ENCODE measurements around the gene YWHAH. TPM values are rescaled to one million over a fixed set of nuclear protein-coding genes. Genes with fewer than 3 reads are reported as not detected.
A peak's percentile ranks its signal among the peaks of the same experiment; 100 is the strongest.

YWHAH gene
- total and polyA plus RNA-seq, 4 donors: 50.1 to 151 (median 90.0) TPM

GRCh38 chr22:31901388-31902137 lies 42.8 kb upstream of the YWHAH start:
- Histone ChIP-seq H3K4me3 (no peak overlapping the region), H3K9ac (ENCODE audit: insufficient read depth in 1 of 2, low read length in 2 of 2) (no peak overlapping the region), H3K36me3 (ENCODE audit: control insufficient read depth in 4 of 4, insufficient read depth in 4 of 4, low read length in 4 of 4) (peaks cover 7 to 18% (median 12%) of the 10 kb centered on the region in 4 donors), H3K27me3 (ENCODE audit: control insufficient read depth in 3 of 3, insufficient read depth in 3 of 3, low read length in 2 of 3) (no peaks in the 10 kb centered on the region), H3K27ac (ENCODE audit: low read depth in 1 of 2, low read length in 1 of 2) (no peak overlapping the region), H3K9me3 (ENCODE audit: control insufficient read depth in 4 of 4, insufficient read depth in 3 of 4, low read length in 3 of 4) (no peaks in the 10 kb centered on the region), H3K4me1 (ENCODE audit: control insufficient read depth in 5 of 5, insufficient read depth in 5 of 5, low read length in 5 of 5) (peaks cover 0 to 6% (median 0%) of the 10 kb centered on the region in 5 donors)
- WGBS, 2 donors: 67 to 74% methylated on average over 6 of the region's 6 CpGs
- DNase-seq: peak in 2 of 3 donors; percentile 12 to 28
- no peak for TF ChIP-seq CTCF (IDR thresholded peaks at IDR 0.05; ENCODE audit: control extremely low read depth, extremely low read depth)
- no peak for ATAC-seq (ENCODE audit: insufficient read depth, low FRiP score)

GRCh38 chr22:31904651-31905050 lies 39.7 kb upstream of the YWHAH start:
- Histone ChIP-seq H3K27me3 (ENCODE audit: control insufficient read depth in 3 of 3, insufficient read depth in 3 of 3, low read length in 2 of 3) (no peaks in the 10 kb centered on the region), H3K4me1 (ENCODE audit: control insufficient read depth in 5 of 5, insufficient read depth in 5 of 5, low read length in 5 of 5) (peaks cover 0 to 6% (median 0%) of the 10 kb centered on the region in 5 donors), H3K9me3 (ENCODE audit: control insufficient read depth in 4 of 4, insufficient read depth in 3 of 4, low read length in 3 of 4) (no peaks in the 10 kb centered on the region), H3K36me3 (ENCODE audit: control insufficient read depth in 4 of 4, insufficient read depth in 4 of 4, low read length in 4 of 4) (peaks cover 3 to 16% (median 8%) of the 10 kb centered on the region in 4 donors), H3K9ac (ENCODE audit: insufficient read depth in 1 of 2, low read length in 2 of 2) (no peak overlapping the region), H3K4me3 (no peak overlapping the region), H3K27ac (ENCODE audit: low read depth in 1 of 2, low read length in 1 of 2) (no peak overlapping the region)
- no peak for ATAC-seq (ENCODE audit: insufficient read depth, low FRiP score)
- TF ChIP-seq CTCF (IDR thresholded peaks at IDR 0.05; ENCODE audit: control extremely low read depth, extremely low read depth): no peak
- 96 to 97% methylated on average over 3 of the region's 3 CpGs for WGBS, 2 donors
- no peak for DNase-seq

GRCh38 chr22:31905356-31905755 lies 39.0 kb upstream of the YWHAH start:
- no peak for TF ChIP-seq CTCF (IDR thresholded peaks at IDR 0.05; ENCODE audit: control extremely low read depth, extremely low read depth)
- no peaks in the 10 kb centered on the region for H3K27me3 ChIP-seq (ENCODE audit: control insufficient read depth in 3 of 3, insufficient read depth in 3 of 3, low read length in 2 of 3)
- peaks cover 0 to 6% (median 0%) of the 10 kb centered on the region in 5 donors for H3K4me1 ChIP-seq (ENCODE audit: control insufficient read depth in 5 of 5, insufficient read depth in 5 of 5, low read length in 5 of 5)
- no peak overlapping the region for H3K4me3 ChIP-seq
- DNase-seq (no peak), ATAC-seq (ENCODE audit: insufficient read depth, low FRiP score) (no peak)
- H3K36me3 ChIP-seq (ENCODE audit: control insufficient read depth in 4 of 4, insufficient read depth in 4 of 4, low read length in 4 of 4): peaks cover 3 to 18% (median 8%) of the 10 kb centered on the region in 4 donors
- H3K9ac ChIP-seq (ENCODE audit: insufficient read depth in 1 of 2, low read length in 2 of 2): no peak overlapping the region
- H3K27ac ChIP-seq (ENCODE audit: low read depth in 1 of 2, low read length in 1 of 2): no peak overlapping the region
- no peaks in the 10 kb centered on the region for H3K9me3 ChIP-seq (ENCODE audit: control insufficient read depth in 4 of 4, insufficient read depth in 3 of 4, low read length in 3 of 4)
- 94 to 97% methylated on average over 10 of the region's 10 CpGs for WGBS, 2 donors

Data from lung (tissue), 12 donors.